ENCODE results near the gene ATP11A.

ATP11A gene

DNA sequence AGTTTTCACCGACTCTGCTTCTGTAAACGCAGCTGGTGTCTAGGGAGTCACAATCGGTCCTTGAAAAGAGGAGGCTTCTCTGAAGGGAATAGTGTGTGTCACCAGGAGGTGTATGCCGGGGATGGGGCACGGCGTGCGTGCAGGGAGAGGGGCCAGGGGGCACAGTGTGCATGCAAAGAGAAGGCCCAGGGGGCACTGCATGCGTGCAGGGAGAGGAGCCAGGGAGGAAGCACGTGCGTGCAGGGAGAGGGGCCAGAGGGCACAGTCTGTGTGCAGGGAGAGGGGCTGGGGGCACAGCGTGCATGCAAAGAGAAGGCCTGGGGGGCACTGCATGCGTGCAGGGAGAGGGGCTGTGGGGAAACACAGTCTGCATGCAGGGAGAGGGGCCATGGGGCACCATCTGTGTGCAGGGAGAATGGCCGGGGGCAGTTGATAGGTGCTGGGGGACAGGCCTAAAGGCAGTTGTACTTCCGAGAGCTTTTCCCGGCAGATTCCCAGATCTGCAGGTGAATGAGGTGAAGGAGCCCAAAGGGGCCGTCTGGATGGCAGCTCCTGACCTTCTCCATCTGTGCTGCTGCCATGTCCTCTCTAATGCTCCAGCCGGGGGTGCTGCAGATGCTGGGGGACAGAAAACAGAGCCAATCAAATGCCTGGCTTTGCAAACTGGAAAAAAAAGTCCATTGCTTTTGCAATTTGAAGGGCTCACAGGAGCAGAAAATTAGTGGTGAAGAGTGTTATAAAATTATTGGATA, 36.4 kb downstream of the ATP11A start:
- no peak for DNase-seq

DNA sequence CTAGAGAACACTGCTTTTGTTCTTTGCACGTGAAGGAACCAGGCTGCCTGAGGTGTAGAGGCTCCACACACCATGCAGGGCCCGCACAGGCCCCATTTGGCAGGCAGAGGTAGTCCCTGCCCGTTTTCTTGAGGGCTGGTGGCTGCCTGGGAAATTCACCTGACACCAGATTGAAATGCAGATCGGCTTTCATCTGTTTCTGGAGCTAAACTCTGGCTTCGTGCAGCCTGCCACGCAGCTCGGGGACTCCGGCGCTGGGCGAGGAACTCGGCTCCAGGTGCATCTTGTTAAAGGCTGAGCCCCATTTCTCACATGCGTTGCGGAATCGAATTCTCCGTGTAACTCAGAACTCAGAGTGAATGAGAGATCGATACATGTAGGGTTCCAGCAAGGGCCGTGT, 37.7 kb downstream of the ATP11A start:
- no peak for DNase-seq

DNA sequence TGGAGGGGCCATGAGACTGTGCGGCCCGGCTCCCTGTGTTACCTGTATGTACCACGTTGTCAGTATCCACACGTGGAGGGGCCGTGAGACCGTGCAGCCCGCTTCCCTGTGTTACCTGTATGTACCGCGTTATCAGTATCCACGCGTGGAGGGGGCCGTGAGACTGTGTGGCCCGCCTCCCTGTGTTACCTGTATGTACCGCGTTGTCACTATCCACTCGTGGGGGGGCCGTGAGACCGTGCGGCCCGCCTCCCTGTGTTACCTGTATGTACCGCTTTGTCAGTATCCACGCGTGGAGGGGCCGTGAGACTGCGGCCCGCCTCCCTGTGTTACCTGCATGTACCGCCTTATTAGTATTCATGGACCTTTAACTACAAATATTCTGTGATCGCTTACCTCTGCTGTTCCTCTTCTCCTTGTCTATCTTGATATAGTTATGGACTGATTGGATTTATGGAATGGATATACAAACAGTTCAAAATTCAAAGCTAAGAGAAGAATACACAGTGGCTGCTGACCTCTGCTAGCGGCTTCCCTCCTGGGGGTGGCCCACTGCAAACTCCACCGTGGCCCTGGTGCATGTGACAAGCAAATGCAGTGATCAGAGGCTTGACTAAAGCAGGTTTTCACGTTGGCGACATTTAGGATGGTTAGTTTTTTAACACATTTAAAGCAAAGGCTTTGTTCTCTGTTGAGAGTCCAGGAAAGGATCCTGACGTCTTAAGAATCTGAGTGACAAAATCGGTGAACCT, 38.7 kb downstream of the ATP11A start:
- no peak for DNase-seq

DNA sequence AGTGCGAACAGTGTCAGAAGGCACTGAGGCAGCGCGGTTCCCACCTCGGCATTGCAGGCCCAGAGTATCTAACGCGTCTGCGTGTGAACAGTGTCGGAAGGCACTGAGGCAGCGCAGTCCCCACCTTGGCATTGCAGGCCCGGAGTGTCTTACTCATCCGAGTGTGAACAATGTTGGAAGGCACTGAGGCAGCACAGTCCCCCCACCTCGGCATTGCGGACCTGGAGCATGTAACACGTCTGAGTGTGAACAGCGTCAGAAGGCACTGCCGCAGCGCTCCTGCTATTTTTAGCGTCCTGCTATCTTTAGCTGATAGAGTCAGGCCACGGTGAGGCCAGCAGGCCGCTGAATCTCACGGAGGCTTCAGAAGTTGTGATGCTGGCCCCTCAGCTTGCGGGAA, 39.6 kb downstream of the ATP11A start:
- no peak for DNase-seq

- DNase-seq, result no peak
Measured at GRCh38 chr13:112730157-112730671, 40.4 kb downstream of the ATP11A start.

GRCh38 chr13:112731667-112732616, 42.1 kb downstream of the ATP11A start:
- DNase-seq, result no peak

DNA sequence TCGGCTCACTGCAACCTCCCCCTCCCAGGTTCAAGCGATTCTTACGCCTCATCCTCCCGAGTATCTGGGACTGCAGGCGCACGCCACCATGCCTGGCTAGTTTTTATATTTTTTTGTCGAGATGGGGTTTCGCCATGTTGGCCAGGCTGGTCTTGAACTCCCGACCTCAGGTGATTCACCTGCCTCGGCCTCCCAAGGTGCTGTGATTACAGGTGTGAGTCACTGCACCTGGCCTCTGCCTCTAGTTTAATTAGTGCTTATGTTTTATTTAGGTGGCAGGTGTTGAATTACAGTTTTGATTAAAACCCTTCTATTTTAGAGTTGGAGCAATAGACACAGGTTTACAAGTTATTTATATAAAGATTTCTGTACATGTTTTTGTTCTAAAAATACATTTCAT, 42.8 kb downstream of the ATP11A start:
- no peak for DNase-seq

- no peak for DNase-seq
Measured at GRCh38 chr13:112733112-112733511, 43.3 kb downstream of the ATP11A start.

GRCh38 chr13:112733661-112734379, 44.0 kb downstream of the ATP11A start:
- no peak for DNase-seq

DNA sequence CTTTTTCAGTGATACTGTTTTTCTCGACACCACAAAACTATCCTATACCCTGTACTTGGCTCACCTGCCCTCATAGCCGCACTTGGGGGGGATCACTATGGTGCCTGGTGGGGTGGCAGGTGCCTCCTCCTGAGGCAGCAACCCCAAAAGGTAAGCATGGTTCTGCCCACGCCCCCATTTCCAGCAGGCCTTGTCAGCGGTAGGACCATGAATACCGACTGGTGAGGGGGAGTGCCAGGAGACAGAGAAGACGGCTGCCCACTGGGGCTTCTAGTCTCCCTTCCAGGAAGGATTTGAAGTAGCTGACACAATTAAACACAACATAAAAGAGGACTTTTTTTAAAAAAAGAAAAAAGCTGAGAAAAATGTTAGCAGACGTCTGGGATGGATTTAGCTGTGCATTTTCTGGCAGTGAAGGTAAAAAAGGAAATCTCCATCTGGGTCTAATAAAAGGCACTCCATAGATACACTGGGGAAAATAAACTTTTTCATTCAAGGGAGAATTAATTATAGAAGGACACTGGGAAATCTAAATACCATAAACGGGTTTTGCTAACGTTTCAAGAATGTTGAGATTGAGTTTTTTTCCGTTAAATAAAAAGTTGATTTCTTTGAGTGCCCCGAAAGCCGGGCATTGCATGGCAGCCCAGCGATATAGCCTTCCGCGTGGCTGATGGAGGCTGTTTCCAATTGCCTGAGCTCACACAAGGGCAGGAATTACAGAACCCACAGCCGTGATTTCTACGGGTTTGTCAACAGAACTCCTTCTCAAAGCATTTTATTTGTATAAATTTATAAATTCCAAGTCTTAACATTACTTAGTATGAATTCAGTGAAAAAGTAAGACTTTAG, 45.1 kb downstream of the ATP11A start:
- no peak for DNase-seq

DNA sequence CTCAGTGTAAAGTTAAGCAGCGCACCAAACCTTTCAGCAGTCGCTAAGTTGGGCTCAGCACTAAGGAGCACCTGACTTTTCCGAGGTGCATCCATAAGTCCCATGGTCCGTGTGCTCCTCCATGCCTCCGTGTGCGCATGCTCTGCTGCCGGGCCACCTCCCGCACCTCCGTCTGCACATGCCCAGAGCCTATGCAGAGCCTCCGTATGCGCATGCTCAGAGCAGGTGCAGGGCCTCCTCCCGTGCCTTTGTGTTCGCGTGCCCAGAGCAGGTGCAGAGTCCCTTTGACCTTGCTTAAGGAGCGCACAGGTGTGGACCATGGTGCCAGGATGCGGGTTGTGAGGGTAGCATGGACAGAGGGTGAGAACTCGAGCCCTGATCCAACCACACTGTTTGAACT, 46.0 kb downstream of the ATP11A start:
- no peak for DNase-seq

DNA sequence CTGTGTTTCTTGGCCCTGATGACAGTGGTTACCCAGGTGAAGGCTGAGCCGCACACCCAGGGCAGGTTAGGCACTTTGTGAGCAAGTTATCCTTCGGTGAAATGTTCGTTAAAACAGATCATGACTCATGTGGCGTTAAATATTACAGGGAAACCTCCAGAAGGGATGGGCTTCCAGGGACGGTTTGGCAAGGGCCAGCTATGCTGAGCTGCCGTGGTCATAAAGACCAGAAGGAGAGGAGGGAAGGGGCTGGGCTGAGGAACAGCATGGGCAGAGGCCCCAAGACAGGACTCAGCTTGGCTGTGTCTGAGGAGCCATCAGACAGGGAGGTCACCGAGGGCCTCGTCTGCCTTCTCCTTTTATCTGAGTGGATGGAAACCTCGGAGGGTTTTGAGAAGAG, 47.5 kb downstream of the ATP11A start:
- no peak for DNase-seq

- DNase-seq, result no peak
Measured at GRCh38 chr13:112738606-112739005, 48.8 kb downstream of the ATP11A start.

- no peak for DNase-seq
Measured at GRCh38 chr13:112740502-112741131, 50.8 kb downstream of the ATP11A start.

GRCh38 chr13:112741185-112741755, 51.4 kb downstream of the ATP11A start:
- no peak for DNase-seq

GRCh38 chr13:112741835-112742570, 52.2 kb downstream of the ATP11A start:
- DNase-seq, result no peak

DNA sequence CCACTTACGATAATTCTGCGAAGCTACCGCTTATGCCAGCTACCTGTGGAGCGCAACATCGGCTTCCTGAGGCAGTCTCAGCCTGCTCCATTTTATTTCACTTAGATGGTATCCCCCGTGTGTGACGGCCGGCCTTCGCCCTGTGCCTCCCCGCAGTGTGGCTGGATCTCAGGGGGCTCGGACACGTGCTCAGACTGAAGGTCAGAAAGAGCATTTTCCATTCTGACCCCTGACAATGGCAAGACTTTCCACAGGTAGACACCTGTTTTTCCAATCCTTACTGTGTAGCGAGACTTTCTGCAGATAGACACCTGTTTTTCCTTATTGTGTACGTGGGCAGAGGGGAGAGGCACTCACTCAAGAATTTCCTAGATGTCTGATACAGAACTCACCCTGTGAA, 52.7 kb downstream of the ATP11A start:
- DNase-seq, result no peak

DNA sequence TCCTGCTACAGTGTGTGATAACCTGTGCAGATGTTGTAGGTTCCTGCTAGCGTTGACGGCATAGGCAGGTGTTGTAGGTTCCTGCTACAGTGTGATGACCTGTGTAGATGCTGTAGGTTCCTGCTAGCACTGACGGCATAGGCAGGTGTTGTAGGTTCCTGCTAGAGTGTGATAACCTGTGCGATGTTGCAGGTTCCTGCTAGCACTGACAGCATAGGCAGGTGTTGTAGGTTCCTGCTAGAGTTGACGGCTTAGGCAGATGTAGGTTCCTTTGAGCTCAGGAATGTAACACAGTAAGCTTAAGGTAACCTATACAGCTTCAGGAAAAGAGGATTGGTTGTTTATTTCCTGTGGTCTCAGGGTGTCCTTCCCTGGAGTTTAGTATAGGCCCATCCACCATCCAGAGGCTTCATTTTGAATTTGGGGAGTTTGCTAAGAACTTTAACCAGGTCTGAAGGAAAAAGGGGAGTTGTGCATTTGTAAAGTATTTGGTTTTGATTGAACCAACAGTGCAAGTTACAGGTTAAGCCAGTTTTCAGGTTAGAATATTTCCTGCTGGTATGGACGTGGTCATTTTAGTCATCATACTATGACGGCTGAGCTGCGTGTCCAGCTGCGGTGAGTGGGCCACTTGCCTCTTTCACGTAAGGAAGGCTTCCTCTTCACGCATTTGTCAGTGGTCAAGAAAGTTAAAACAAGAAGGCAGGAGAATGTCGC, 53.8 kb downstream of the ATP11A start:
- DNase-seq, result no peak

All from NCI-H446 treated with DMSO at 0.1 percent for 48 hours (cell line).